ENCODE results near the gene UBE2L3. TPM values are rescaled to one million over a fixed set of nuclear protein-coding genes. Genes with fewer than 3 reads are reported as not detected.

UBE2L3 gene
- total RNA-seq = 68.3 and 71.9 TPM in 2 replicates

GRCh38 chr22:21567456-21568346 is at the start of gene UBE2L3:
Gene UBE2L3, plus strand, starts transcription at chr22:21567714. Its CDS starts 31 bp downstream, at chr22:21567745.

GRCh38 chr22:21551361-21551760 is 16.2 kb upstream of the UBE2L3 start, which contains the start of gene RIMBP3C:
Gene RIMBP3C, minus strand, starts transcription at chr22:21551461. Its CDS starts 485 bp downstream, at chr22:21550976.

GRCh38 chr22:21629255-21630149 is 62.0 kb downstream of the UBE2L3 start, which contains the start of gene YDJC:
Gene YDJC, minus strand, starts transcription at chr22:21630022. Its CDS starts 8 bp downstream, at chr22:21630014.

GRCh38 chr22:21632237-21632895 is 64.9 kb downstream of the UBE2L3 start, which contains the start of gene CCDC116:
Gene CCDC116, plus strand, starts transcription at chr22:21632760. Its CDS starts 422 bp downstream, at chr22:21633182.

GRCh38 chr22:21641789-21642583 is 74.5 kb downstream of the UBE2L3 start, which contains the start of gene SDF2L1:
Gene SDF2L1, plus strand, starts transcription at chr22:21642302. Its CDS starts 35 bp downstream, at chr22:21642337.

Other genes with a start within 250 kb of the UBE2L3 start
- gene RIMBP3B, start 184.0 kb upstream of the UBE2L3 start, total RNA-seq = 0.30 TPM in 1 of 2 replicates, not detected in the other
- 1.7 and 2.1 TPM in 2 replicates for gene HIC2, start 150.3 kb upstream of the UBE2L3 start, total RNA-seq
- 0.15 and 0.50 TPM in 2 replicates for gene TMEM191C, start 100.3 kb upstream of the UBE2L3 start, total RNA-seq
- gene RIMBP3C, start 16.3 kb upstream of the UBE2L3 start, total RNA-seq = 0.15 and 0.17 TPM in 2 replicates
- 52.0 and 57.8 TPM in 2 replicates for gene YDJC, start 62.3 kb downstream of the UBE2L3 start, total RNA-seq
- gene CCDC116, start 65.0 kb downstream of the UBE2L3 start, total RNA-seq = not detected in 2 replicates
- gene SDF2L1, start 74.6 kb downstream of the UBE2L3 start, total RNA-seq = 61.7 and 72.7 TPM in 2 replicates
- 25.6 and 26.5 TPM in 2 replicates for gene PPIL2, start 98.3 kb downstream of the UBE2L3 start, total RNA-seq
- 1.3 and 2.2 TPM in 2 replicates for gene YPEL1, start 168.1 kb downstream of the UBE2L3 start, total RNA-seq

Data from bronchus fibroblast of lung (primary cell).